GM18861 (cell line): ENCODE measurements around the gene TM9SF4.

Source experiments
- ATAC-seq: cut with Tn5 transposase; IDR thresholded peaks from one replicate; pipeline ENCODE4 v1.9.1; 2021; ENCODE audit not compliant: unreplicated experiment

Gene TM9SF4

DNA sequence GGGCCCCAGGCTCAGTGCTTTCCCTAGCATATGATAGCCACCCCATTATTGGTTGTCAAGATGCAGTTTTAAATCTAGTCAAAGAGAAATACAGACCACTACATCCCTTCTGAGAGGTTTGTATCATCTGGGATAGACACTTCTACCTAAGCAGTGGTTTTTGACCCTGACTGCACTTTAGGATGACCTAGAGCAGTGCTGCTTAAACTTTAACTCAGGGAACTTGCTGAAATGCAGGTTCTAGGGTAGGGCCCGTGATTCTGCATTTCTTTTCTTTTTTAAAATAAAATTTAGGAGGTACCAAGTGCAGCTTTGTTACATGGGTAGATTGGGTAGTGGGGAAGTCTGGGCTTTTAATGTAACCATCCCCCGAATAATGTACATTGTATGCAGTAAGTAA, 18.7 kb downstream of the TM9SF4 start:
- ATAC-seq, result no peak

DNA sequence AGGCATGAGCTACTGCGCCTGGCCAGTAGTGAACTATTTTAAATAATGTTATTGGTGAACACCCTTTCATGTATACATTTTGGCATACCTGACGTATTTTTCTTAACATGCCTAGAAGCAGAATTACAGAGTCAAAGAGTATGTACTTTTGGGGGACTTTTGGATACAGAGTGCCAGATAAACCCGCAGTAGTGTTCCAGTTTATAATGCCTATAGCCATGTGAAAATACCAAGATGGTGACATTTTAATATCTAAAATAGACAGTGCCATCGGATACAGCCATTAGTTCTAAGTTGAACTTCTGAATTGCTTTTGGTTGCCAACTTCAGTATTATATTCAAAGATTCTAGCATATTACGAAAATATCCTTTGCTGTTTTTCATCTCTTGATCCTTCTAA, 20.3 kb downstream of the TM9SF4 start:
- ATAC-seq, result no peak

DNA sequence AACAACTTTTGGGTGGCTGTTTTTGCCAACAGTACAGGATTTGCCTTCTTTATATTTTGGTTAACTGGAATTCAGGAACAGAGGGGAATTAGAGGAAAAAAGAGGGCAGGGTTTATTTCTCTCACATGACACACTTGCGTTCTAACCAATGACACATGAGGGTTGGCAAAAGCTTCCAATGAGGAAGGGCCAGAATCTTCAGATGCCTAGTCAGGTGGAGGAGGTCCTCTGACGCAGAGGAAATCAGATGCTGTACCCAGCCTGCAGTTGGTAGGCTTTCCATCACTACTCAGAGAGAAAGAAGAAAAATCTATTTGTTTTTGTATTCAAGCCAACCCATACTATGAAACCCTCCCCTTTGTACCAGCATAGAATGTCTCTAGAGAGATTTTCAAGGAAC, 20.8 kb downstream of the TM9SF4 start:
- ATAC-seq, result no peak

DNA sequence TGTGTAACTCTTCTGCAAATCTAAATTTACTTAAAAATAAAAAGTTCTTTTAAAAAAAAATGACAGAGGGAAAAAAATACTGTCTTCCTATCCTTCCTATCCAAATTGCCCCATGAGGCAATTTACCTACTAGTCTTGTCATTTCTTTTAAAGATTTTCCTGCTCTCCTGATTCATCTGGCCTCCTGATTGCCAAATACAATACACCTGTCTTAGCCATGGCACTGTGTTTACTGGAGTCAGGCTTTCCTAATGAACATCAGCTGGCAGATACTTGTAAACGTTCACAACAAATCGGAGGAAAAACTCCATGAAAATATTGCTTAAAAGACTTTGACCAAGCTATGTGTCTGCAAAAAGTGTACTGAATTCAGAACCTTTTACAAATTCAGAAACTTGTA, 21.5 kb downstream of the TM9SF4 start:
- ATAC-seq, result no peak

DNA sequence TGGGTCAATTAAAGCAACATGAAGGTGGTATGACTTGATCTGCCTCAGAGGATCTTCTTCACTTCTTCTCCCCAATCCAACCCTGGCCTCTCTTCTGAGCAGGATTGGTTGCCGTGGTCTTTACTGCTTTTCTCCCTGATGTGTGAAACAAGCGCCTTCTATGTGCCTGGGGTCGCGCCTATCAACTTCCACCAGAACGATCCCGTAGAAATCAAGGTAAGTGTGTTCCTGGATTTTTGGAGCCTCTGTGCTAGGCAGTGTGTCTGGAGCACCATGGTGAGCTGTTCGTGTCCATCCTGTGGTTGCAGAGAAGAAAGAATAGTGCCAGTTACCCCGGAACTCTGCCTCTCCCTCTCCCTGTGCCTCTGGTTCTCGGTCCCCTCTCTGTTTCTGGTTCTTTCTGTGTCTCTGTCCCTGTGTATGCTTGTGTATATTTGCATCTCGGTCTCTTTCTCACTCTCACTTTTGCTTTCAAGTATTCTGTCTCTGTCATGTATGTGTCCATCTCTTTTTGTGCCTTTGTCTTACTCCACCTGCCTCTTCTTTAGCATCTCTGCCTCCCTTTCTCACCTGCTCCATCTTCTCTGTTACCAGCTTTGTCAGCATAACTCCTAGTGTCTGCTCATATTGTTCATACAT, 23.5 kb downstream of the TM9SF4 start:
- no peak for ATAC-seq

DNA sequence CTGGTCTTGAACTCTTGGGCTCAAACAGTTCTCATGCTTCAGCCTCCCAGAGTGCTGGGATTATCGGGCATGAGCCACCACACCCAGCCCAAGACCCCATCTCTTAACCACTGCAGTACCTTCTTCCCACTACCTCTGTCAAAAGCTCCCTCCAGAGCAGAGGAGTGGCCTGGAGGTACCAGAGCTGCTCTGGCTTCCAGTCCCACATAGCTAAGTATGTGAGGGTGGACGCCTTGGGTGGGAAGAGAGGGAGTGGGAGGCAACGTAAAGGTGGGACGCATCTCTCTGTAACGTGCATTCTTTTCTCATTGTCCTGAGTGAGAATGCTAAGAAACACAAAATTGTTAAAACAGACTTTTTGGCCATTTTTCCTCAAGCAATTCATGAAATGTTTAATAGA, 24.5 kb downstream of the TM9SF4 start:
- no peak for ATAC-seq

DNA sequence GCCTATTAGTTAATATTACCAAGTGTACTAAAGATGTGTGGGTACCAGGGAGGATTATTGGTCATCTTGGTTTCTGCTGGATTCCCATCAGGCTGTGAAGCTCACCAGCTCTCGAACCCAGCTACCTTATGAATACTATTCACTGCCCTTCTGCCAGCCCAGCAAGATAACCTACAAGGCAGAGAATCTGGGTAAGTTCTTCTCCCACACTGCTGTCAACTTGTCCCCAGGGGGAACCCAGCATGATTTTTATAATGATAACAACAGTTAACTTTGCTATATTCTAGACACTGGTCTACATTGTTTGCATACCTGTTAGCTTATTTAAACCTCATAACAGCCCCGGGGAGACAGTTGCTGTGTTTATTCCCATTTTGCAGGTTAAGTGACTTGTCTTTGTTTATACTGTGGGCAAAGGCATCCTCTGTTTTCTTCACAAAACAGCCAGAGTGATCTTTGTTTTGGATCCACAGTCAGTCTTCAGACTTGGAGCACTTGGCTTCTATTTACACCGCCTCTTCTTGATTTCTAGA, 26.5 kb downstream of the TM9SF4 start:
- no peak for ATAC-seq

DNA sequence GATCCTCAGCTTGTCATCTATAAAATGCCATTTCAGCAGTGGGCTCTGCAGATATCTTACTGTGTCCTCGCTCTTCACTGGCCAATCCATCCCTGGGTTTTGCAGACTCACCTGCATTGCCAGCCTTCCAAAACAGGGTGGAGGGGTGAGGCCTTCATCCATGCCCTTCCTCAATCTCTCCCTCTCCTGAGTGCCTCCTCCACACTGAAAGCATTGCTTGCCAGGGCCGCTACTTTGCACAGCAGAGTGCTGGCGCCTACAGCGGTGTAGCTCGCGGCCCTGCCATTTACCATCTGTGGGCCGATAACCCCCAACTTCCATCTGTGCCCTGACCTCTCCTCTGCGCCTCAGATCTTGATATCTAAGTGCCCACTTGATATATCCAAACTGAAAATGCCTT, 29.4 kb downstream of the TM9SF4 start:
- no peak for ATAC-seq

DNA sequence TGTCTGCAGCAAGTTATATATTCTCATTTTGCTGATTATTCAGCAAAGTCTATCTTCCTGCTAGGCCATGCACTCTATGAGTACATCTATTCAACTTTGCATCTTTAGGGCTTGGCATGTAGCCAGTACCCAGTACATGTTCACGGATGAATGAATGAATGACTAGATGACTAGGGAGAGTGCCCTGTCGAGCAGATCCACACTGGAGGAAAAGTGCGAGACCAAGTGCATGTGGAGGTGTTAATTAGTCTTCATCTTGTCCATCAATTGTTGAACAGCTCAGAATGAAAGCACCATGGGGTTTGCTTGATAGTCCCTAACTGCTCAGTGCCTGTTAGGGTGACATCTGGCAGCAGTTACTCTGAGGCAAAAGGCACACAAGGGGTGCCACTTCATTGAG, 30.4 kb downstream of the TM9SF4 start:
- ATAC-seq, result no peak

DNA sequence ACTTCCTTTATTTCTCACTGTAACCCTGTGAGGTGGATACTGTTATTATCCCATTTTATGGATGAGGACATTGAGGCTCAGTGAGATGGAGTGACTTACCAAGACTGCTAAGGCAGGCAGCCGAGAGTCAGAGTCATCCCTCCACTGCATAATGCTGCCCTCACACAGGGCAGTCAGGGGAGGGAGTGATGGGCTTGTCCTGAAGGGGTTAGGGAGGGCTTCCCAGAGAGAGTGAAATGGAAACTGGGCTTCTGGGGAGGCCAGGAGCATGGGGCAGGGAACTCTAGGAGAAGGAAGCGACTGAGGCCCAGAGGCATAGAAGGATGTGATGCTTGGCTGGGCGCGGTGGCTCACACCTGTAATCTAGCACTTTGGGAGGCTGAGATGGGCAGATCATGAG, 31.1 kb downstream of the TM9SF4 start:
- no peak for ATAC-seq

DNA sequence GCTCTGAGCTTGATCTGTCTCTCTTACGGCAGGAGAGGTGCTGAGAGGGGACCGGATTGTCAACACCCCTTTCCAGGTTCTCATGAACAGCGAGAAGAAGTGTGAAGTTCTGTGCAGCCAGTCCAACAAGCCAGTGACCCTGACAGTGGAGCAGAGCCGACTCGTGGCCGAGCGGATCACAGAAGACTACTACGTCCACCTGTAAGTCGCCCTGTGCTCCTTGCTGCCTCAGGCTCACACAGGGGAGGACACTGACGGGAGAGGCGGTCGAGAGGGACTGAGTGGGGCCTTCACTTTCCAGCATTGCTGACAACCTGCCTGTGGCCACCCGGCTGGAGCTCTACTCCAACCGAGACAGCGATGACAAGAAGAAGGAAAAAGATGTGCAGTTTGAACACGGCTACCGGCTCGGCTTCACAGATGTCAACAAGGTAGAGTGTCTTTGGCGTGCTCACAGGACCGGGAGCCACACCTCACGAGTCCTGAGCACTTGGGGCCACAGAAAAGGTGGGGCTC, 32.0 kb downstream of the TM9SF4 start:
- ATAC-seq, result no peak

DNA sequence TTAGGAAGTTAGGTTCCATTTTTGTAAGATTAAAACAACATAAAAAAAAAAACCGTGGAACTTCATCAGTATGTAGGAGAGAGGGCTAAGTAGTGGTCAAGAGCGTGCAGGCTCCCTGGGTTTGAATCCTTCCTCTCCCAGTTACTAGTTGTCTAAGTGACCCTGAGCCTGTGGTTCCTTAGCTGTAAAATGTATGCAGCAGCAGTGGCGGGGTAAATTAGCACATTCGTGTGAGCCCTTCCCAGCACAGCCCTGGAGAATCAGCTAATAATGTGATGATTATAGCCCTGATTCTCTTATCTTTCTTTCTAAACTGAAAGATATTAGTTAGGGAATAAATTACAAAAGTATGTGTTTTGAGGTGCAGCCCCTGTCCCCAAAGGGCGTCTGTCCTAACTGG, 32.6 kb downstream of the TM9SF4 start:
- no peak for ATAC-seq

DNA sequence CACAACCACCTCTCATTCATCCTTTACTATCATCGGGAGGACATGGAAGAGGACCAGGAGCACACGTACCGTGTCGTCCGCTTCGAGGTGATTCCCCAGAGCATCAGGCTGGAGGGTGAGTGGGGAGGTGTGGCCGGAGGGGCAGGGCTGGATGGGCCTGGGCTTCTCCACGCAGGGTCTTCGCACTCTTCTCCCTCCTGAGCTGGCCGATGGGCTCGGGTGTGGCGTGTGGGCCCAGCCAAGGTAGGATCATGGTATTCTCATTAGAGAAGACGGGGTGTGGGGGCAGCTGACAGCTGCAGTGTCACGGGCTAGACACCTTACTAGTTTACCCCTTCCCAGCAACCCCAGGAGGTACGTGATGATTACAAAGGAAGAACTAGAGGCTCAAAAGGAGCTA, 33.5 kb downstream of the TM9SF4 start:
- ATAC-seq, result no peak

DNA sequence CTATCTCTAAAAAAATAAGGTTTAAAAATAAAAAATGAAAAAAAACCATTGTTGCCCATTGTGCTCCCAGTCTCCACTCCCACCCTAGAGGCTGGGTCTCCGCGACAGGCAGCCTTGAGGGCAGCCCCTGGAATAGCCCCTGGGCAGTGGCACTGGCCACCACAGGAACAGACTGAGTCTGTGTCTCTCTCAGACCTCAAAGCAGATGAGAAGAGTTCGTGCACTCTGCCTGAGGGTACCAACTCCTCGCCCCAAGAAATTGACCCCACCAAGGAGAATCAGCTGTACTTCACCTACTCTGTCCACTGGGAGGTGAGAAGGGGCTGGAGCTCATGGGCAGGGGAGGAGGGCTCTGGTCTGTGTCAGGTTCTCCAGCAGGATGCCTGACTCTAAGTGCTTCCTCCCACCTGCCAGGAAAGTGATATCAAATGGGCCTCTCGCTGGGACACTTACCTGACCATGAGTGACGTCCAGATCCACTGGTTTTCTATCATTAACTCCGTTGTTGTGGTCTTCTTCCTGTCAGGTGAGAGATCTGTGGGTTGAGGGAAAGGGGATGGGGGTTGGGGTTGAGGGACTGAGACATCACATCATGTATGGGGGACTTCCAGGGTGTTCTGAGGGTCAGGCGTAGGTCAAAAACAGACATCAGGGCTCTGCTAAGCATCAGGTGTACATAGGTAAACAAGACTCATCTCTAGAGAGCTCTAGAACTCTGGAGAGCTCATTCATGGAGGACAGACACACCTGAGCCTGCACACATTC, 35.6 kb downstream of the TM9SF4 start:
- no peak for ATAC-seq

DNA sequence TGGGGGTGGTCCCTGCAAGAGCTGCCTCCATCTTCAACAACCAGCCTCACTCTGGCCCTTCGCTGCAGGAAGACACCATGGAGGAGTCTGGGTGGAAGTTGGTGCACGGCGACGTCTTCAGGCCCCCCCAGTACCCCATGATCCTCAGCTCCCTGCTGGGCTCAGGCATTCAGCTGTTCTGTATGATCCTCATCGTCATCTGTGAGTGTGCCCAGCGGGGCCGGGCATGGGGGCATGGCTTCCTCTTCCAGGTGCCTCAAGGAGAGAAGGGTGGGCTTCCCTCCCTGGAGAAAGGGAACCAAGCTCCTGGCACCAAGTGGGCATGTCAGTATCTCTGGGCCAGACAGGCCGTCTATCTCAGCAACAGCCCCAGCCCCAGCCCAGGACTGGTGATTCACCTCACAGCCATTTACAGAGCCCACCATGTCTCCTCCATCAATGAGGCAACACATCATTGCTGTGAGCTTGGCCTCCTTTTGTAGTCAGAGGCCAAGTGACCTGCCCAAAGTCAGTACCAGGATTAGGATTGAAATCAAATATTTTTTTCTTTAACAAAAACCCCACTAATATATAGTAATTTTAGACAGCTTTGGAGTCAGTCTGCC, 40.2 kb downstream of the TM9SF4 start:
- ATAC-seq, result no peak

DNA sequence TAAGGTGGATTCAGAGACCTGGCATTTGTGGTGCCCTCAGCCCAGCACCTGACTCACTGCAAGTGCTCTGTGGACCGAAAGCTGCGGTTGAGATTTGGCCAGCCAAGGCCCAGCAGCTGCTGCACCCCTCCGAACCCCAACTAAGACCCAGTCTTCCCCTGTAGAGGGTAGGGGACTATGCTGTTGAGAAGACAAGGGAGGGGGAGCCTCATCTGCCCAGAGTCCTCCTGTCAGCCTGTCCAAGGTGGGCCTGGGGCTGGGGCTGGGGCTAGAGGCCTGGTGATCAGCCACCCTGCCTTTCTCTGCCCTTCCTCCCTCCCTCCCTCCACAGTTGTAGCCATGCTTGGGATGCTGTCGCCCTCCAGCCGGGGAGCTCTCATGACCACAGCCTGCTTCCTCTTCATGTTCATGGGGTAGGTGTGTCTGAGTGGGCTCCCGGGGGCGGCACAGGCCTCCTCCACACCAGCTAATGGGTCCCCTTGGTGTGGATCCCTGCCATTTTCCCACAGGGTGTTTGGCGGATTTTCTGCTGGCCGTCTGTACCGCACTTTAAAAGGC, 40.9 kb downstream of the TM9SF4 start:
- no peak for ATAC-seq

DNA sequence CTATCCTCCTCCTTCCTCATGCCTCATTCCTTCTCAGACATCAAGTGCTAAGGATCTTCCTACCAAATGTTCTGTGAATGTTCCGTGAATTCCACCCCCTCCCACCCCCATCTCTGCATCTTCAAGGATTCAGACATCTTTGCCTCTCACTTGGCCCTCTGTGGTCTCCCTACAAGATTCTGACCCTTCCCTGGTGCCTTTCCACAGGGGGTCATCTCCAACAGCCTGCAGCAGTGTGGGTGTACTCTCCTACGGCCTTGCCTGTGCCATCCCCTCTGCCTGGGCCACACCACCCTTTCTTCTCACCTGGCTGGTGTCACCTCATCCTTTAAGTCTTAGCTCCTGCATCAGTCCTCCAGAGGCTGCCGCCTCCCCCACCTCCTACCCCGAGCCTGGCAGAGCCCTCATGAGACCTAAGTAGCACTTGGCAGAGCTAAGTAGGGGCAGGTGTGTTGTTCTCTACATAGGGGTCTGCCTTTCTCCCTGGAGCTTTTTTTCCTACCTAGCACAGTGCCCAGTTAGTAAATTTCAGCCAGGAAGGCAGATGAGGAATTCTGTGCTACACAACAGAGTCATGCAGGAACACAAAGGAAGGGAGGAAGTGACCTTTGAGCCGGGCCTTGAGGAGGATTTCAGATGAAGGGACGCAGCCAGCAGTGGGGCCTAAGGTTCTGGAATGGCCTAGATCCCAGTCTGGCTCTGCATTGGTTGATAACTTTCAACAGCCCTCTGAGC, 43.1 kb downstream of the TM9SF4 start:
- no peak for ATAC-seq

DNA sequence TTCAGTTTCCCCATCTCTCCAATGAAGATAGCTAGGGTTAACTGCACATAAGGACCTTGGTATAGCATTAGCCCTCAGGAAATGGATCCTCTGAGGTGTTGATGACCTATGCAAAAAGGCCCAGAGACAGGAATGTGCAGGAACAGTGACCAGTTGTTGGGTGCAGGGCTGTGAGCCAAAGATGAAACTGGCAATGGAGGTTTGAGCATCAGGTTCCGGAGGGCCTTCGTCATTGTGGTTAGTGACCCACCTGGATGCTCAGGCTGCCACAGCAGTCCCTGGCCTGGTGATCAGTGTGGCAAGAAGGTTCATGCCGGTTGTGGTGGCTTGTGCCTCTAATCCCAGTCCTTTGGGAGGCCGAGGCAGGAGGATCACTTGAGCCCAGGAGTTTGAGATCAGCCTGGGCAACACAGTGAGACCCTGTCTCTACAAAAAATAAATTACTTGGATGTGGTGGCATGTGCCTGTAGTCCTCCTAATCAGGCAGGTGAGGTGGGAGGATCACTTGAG, 43.7 kb downstream of the TM9SF4 start:
- no peak for ATAC-seq

DNA sequence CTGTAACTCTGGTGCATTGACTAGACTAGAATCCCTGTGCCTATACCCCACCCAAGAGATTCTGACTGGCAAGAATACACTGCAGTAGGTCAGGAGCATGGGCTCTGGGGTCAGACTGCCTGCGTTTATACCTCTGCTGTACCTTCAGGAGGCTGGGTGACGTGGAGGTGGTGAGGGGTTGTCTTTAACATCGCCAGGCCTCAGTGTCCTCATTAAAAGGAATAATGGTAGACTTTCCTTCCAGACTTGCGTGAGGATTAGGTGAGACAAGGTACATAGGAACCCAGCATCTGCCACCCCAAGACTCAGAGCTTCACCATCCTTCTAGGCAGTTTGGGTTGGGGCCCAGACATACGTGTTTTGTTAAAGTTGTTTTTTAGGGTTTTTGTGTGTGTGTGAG, 44.3 kb downstream of the TM9SF4 start:
- ATAC-seq, result no peak

DNA sequence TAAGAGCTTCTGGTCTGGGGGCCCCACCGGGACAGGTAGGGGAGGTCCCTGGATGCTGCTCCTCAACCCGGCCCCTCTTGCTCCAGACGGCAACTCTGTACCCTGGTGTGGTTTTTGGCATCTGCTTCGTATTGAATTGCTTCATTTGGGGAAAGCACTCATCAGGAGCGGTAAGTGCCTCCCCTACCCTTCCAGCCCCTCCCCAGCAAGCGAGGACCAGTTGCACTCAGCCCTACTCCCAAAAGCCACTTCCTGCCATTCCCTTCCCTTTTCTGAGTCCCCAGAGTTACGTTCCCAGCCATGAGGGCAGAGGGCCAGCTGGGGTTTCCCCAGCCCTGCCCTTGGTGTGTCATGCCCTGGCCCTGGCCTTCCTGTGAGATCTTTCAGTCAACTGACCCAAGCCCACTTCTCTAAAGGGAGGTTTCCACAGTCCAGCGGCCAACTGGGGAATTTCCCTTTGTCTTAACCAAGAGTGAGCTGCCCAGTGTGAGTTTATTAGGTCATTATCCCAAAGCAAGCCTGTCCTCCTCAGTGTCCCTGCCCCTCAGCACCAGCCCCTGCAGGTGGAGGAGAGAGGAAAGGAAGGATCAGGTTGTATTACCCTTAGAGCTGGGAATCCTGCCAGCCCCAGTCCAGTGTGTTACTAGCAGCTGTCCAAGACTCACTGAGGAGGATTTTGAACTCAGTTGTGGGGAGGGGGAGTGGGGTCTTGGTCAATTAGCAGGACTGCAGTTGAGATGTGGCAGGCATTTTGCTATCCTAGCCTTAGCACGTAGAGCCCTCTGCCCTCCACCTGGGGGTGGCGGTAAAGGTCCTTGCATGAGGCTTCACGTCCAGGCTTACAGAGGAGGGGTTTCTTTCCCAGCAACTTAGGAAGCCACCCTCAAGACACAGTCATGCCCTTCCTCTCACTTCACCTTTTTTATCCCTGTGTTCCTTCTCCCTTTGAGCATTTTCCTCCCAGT, 45.8 kb downstream of the TM9SF4 start:
- no peak for ATAC-seq
